ENCODE data around the gene ZNF597.

DNA sequence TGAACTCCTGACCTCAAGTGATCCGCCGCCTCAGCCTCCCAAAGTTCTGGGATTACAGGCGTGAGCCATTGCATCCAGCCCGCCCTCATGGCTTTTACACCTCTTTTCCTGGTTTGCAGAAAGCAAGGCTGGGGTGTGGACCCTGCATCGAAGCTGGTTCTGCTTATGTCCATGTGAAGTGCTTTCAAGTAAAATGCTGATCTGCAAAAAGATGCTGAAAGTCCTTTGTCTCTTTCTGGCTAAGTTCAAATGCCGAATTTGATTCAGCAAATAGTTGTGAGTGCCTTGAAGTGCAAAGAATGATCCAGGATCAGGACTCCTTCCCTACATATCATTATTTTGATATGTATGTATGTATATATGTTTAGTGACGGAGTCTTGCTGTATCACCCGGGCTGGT, 17.3 kb upstream of the ZNF597 start:
- TF ChIP-seq, protein P1, sequence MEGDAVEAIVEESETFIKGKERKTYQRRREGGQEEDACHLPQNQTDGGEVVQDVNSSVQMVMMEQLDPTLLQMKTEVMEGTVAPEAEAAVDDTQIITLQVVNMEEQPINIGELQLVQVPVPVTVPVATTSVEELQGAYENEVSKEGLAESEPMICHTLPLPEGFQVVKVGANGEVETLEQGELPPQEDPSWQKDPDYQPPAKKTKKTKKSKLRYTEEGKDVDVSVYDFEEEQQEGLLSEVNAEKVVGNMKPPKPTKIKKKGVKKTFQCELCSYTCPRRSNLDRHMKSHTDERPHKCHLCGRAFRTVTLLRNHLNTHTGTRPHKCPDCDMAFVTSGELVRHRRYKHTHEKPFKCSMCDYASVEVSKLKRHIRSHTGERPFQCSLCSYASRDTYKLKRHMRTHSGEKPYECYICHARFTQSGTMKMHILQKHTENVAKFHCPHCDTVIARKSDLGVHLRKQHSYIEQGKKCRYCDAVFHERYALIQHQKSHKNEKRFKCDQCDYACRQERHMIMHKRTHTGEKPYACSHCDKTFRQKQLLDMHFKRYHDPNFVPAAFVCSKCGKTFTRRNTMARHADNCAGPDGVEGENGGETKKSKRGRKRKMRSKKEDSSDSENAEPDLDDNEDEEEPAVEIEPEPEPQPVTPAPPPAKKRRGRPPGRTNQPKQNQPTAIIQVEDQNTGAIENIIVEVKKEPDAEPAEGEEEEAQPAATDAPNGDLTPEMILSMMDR (IDR thresholded peaks at IDR 0.05) = no peak
- TF ChIP-seq ZFX (IDR thresholded peaks at IDR 0.05; ENCODE audit: borderline replicate concordance) = no peak

Data from 22Rv1 (cell line).